Natural killer cell treated with Interleukin-12 subunit alpha and Interleukin-12 subunit beta and Interleukin-15 and Interleukin-18, amount 100 ng/mL, for 72 hours (primary cell): Measurements from ENCODE around the gene TEX48. TPM values are rescaled to one million over a fixed set of nuclear protein-coding genes. Genes with fewer than 3 reads are reported as not detected.

ENCODE experiments used
- ATAC-seq, 2 donors: fragments of 150-1000 bp; cut with Tn5 transposase in 1 of 2; sonication (Bioruptor Pico), chemical (Tn5 transposase) in 1 of 2; 2 replicates each; pipeline ENCODE4 v1.10.0; 2021
- DNase-seq: peaks from one replicate; pipeline ENCODE4 v3.0.0; 2022; ENCODE audit warnings: low spot score
- H3K27ac Mint-ChIP-seq, 2 donors: 1 replicate in 1 of 2; 2 replicates in 1 of 2; pipeline ENCODE4 v1.8.0; 2022; ENCODE audit warnings: mixed read lengths in 2 of 2, mild to moderate bottlenecking in 1 of 2, moderate library complexity in 1 of 2
- H3K27me3 Mint-ChIP-seq, 2 donors: 1 replicate in 1 of 2; 2 replicates in 1 of 2; pipeline ENCODE4 v1.8.0; 2022; ENCODE audit warnings: mixed read lengths in 2 of 2
- H3K36me3 Mint-ChIP-seq: one replicate; pipeline ENCODE4 v1.8.0; 2022; ENCODE audit warnings: mixed read lengths
- H3K4me1 Mint-ChIP-seq, 2 donors: 1 replicate in 1 of 2; 2 replicates in 1 of 2; pipeline ENCODE4 v1.8.0; 2022; ENCODE audit warnings: low read depth in 2 of 2, mixed read lengths in 2 of 2, mild to moderate bottlenecking in 1 of 2
- H3K4me3 Mint-ChIP-seq: one replicate; pipeline ENCODE4 v1.8.0; 2022; ENCODE audit warnings: mixed read lengths
- H3K9me3 Mint-ChIP-seq: 2 replicates; pipeline ENCODE4 v1.8.0; 2022; ENCODE audit warnings: mixed read lengths
- total RNA-seq, 2 donors: library from RNA; stranded (reverse); gene quantifications; one replicate each; pipeline ENCODE4 v1.2.3, GENCODE V29; 2022

Gene TEX48
- total RNA-seq, 2 donors from 2014 or later = not detected

GRCh38 chr9:114688909-114689610 lies 7.1 kb upstream of the TEX48 start:
- H3K9me3 Mint-ChIP-seq = no peaks in the 10 kb centered on the region
- DNase-seq (no peak), ATAC-seq (no peak)
- peaks cover 37 to 86% of the 10 kb centered on the region in 2 donors for H3K4me1 Mint-ChIP-seq
- H3K27ac Mint-ChIP-seq = peak overlapping the region; percentile 75 to 100
- H3K36me3 Mint-ChIP-seq = peaks cover 31% of the 10 kb centered on the region
- H3K4me3 Mint-ChIP-seq = peak overlapping the region; percentile 77
- H3K27me3 Mint-ChIP-seq = no peaks in the 10 kb centered on the region

DNA sequence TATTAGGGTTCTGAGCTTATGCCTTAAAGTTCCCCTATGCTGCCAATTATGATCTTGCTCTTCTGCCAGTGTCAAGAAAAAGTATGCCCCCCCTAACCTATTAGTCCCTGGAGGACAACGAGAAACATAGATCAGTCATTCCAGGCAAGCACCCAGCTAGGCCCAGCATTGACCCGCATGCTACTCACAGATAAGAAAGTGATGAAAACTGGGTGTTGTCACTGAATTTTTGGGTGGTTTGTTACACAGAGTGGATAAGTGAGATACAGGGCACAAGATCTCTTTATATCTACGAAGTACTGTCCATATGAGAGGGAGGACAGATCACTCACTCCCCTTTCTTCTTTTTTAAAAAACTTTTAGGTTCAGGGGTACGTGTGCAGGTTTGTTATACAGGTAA lies 6.4 kb upstream of the TEX48 start:
- Mint-ChIP-seq H3K27me3 (no peaks in the 10 kb centered on the region), H3K4me1 (peaks cover 36 to 81% of the 10 kb centered on the region in 2 donors), H3K4me3 (peak overlapping the region; percentile 8), H3K27ac (peak overlapping the region; percentile 75 to 100), H3K9me3 (no peaks in the 10 kb centered on the region), H3K36me3 (peaks cover 32% of the 10 kb centered on the region)
- ATAC-seq (no peak), DNase-seq (no peak)

GRCh38 chr9:114687034-114687433 lies 5.0 kb upstream of the TEX48 start:
- H3K4me3 Mint-ChIP-seq = peak overlapping the region; percentile 66
- peaks cover 32% of the 10 kb centered on the region for H3K36me3 Mint-ChIP-seq
- peaks cover 32 to 74% of the 10 kb centered on the region in 2 donors for H3K4me1 Mint-ChIP-seq
- peak overlapping the region; percentile 78 to 100 for H3K27ac Mint-ChIP-seq
- DNase-seq (no peak), ATAC-seq (no peak)
- no peaks in the 10 kb centered on the region for H3K9me3 Mint-ChIP-seq
- H3K27me3 Mint-ChIP-seq = no peaks in the 10 kb centered on the region

DNA sequence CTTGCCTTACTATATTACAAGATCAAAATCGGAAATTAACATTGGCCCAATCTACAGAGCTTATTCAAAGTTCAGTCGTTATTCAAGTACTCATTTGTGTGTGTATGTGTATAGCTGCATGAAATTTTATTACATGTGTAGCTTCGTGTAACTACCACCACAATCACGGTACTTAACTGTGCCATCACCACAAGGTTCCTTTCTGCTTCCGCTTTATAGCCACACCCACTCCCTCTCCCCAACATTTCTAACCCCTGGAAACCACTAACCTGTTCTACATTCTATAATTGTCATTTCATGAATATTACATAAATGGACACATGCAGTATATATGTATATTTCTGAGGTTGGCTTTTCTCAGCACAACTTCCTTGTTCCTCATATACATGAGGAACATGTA lies 4.0 kb upstream of the TEX48 start:
- ATAC-seq (peak in 1 of 2 donors; percentile 1), DNase-seq (no peak)
- H3K4me3 Mint-ChIP-seq = peak overlapping the region; percentile 66
- H3K36me3 Mint-ChIP-seq = peaks cover 32% of the 10 kb centered on the region
- peaks cover 0 to 2% of the 10 kb centered on the region in 2 donors for H3K27me3 Mint-ChIP-seq
- H3K9me3 Mint-ChIP-seq = no peaks in the 10 kb centered on the region
- peak overlapping the region; percentile 78 to 100 for H3K27ac Mint-ChIP-seq
- peaks cover 30 to 72% of the 10 kb centered on the region in 2 donors for H3K4me1 Mint-ChIP-seq

DNA sequence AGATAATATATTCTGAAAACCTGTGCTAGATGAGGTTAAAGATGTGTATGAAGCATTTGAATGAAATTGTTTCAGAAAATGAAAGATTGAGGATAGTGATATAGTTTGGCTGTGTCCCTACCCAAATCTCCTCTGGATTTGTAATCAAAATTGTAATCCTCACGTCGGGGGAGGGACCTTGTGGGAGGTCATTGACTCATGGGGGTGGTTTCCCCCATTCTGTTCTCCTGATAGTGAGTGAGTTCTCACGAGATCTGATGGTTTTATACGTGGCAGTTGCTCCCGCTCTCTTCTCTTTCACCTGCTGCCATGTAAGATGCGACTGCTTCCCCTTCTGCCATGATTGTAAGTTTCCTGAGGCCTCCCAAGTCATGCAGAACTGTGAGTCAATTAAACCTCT lies 2.0 kb upstream of the TEX48 start:
- Mint-ChIP-seq H3K4me1 (peaks cover 22 to 53% of the 10 kb centered on the region in 2 donors), H3K27ac (peak overlapping the region; percentile 11 to 67), H3K36me3 (peaks cover 25% of the 10 kb centered on the region), H3K27me3 (peaks cover 0 to 5% of the 10 kb centered on the region in 2 donors), H3K4me3 (peak overlapping the region; percentile 30), H3K9me3 (no peaks in the 10 kb centered on the region)
- DNase-seq = no peak
- ATAC-seq = no peak

DNA sequence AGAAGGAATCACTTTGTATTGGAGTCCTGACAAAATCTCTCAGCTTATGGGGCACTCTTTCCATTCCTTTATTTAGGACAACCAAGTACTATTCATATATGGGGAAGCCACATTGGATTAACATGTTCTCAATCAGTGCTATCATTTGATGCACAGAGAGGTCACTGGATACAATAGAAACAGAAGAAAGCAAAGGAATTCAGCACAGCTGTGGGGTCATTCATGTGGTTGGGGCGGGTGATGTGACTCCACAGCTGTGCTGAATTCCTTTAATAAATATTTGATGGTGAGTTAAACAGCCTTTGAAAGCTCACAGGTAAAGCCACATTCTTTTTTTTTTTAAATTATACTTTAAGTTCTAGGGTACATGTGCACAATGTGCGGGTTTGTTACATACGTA lies 854 bp upstream of the TEX48 start:
- ATAC-seq (no peak), DNase-seq (no peak)
- peaks cover 20% of the 10 kb centered on the region for H3K36me3 Mint-ChIP-seq
- no peak overlapping the region for H3K27ac Mint-ChIP-seq
- H3K9me3 Mint-ChIP-seq = no peaks in the 10 kb centered on the region
- H3K4me3 Mint-ChIP-seq = no peak overlapping the region
- H3K27me3 Mint-ChIP-seq = peaks cover 8 to 9% of the 10 kb centered on the region in 2 donors
- H3K4me1 Mint-ChIP-seq = peaks cover 17 to 41% of the 10 kb centered on the region in 2 donors

GRCh38 chr9:114680259-114681001 lies 1.6 kb downstream of the TEX48 start:
- peaks cover 6% of the 10 kb centered on the region for H3K36me3 Mint-ChIP-seq
- ATAC-seq (no peak), DNase-seq (no peak)
- H3K27ac Mint-ChIP-seq = peak overlapping the region in 1 of 2 donors; percentile 72
- H3K9me3 Mint-ChIP-seq = no peaks in the 10 kb centered on the region
- no peak overlapping the region for H3K4me3 Mint-ChIP-seq
- H3K4me1 Mint-ChIP-seq = peaks cover 8 to 27% of the 10 kb centered on the region in 2 donors
- H3K27me3 Mint-ChIP-seq = peaks cover 19 to 28% of the 10 kb centered on the region in 2 donors

DNA sequence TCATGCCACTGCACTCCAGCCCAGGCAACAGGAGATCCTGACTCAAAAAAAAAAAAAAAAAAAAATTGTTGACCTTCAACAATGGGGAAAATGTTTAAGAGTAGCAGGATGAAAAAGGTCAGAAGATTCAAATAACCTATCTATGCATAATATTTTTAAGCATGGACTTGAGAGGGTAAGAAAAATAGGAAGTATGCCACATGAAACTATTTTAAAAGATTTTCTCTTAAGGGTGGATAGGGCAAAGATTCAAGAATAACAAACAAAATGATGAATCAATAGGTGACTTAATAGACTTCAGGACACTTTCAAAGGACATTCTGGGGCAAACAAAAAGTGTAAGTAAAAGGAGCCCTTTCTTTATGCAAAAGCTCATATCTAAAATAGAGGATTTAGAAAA lies 3.2 kb downstream of the TEX48 start:
- no peak for ATAC-seq
- no peak overlapping the region for H3K4me3 Mint-ChIP-seq
- H3K27me3 Mint-ChIP-seq = peaks cover 27 to 42% of the 10 kb centered on the region in 2 donors
- peaks cover 10 to 25% of the 10 kb centered on the region in 2 donors for H3K4me1 Mint-ChIP-seq
- H3K9me3 Mint-ChIP-seq = no peaks in the 10 kb centered on the region
- H3K27ac Mint-ChIP-seq = no peak overlapping the region
- no peak for DNase-seq
- no peaks in the 10 kb centered on the region for H3K36me3 Mint-ChIP-seq

DNA sequence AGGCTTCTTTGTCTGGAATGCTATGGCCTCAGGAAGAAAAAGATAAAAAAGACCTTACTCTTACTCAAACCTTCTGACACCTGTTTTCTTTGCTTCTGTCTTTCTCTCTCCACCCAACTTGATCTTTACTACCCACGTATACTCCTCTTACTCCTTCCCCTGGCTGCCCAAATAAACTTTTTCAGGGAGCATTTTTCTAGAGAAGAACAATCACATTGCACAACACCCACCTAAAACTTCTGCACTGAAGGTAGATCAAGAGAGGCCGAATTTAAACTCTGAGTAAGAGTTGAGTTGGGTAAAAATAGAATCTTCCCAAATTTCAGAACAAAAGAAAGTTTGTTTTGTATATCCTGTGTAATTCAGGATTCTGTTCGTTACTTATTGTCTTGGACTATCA lies 3.9 kb downstream of the TEX48 start:
- Mint-ChIP-seq H3K4me3 (no peak overlapping the region), H3K27me3 (peaks cover 30 to 42% of the 10 kb centered on the region in 2 donors), H3K9me3 (no peaks in the 10 kb centered on the region), H3K36me3 (no peaks in the 10 kb centered on the region), H3K27ac (no peak overlapping the region), H3K4me1 (peaks cover 10 to 25% of the 10 kb centered on the region in 2 donors)
- DNase-seq = no peak
- ATAC-seq = no peak

DNA sequence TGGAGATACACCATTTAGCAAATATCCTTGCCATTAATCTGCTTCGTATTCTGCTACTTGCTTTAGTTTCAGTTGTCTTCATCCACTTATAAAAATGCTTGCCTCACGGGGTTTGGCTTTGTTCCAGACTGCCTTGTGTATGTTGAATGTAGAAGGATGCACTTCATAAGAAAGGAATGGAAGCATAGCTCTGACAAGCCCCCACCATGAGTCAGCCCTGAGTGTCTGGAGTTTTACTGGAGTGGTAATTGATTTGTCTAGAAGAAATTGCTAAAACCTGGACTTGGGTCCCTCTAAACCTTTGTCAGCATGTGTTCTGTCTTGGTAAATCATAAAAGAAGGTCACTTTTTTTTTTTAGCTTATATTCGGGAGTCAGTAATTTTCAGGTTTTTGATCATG lies 4.6 kb downstream of the TEX48 start:
- Mint-ChIP-seq H3K27me3 (peaks cover 35 to 46% of the 10 kb centered on the region in 2 donors), H3K9me3 (no peaks in the 10 kb centered on the region), H3K4me1 (peaks cover 10 to 20% of the 10 kb centered on the region in 2 donors), H3K4me3 (no peak overlapping the region), H3K27ac (no peak overlapping the region), H3K36me3 (no peaks in the 10 kb centered on the region)
- no peak for DNase-seq
- no peak for ATAC-seq

DNA sequence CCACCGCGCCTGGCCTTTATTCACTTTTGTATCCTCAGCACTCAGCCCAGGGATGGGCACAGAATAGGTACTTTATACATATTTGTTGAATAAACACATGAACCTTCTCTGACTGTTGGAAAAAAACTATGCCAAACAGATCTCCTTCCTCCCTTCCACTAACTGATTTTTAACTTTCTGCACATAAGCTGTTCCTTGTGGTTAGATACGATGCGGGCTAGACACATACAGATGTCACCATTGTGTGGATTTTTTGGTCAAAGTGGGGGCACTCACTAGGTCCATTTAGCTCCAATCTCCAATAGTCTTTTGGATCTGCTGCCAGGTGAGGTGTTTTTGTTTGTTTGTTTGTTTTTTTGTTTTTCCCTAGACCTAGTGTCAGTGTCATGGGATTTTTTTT lies 5.1 kb downstream of the TEX48 start:
- Mint-ChIP-seq H3K4me3 (no peak overlapping the region), H3K4me1 (peaks cover 9 to 19% of the 10 kb centered on the region in 2 donors), H3K9me3 (no peaks in the 10 kb centered on the region), H3K36me3 (no peaks in the 10 kb centered on the region), H3K27me3 (peaks cover 36 to 50% of the 10 kb centered on the region in 2 donors), H3K27ac (no peak overlapping the region)
- ATAC-seq (no peak), DNase-seq (no peak)

DNA sequence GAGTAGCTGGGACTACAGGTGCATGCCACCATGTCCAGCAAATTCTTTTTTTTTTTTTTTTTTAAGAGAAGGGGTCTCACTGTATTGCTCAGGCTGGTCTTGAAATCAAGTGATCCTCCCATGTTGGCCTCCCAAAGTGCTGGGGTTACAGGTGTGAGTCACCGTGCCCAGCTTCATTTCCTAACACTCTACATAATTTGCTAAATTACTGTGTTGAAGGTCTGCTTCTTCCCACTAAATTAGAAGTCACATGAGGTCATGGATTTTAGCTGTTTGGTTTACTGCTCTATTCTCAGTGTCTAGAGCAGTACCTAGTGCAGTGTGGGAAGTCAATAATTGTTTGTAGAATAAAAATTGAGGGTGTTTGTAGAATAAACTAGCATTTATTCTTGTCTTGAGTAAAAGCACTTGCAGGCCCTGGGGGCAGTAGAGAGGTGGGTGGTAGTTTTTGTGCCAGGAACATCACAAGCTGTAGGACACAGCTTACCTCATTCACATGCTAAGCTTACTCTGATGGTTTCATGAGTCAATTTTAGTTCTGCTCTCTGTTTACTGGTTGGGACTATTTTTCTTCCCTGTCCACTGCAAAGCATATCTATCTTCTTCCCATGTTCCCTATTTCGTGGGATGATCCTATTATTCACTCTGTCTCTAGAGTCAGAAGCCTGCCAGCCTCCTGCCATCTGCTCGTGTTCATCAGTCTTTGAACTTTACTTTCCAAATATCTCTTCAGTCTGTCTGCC lies 7.0 kb downstream of the TEX48 start:
- ATAC-seq = no peak
- peaks cover 36 to 60% of the 10 kb centered on the region in 2 donors for H3K27me3 Mint-ChIP-seq

GRCh38 chr9:114674076-114674797 lies 7.8 kb downstream of the TEX48 start:
- Mint-ChIP-seq H3K36me3 (no peaks in the 10 kb centered on the region), H3K4me3 (no peak overlapping the region), H3K4me1 (peaks cover 3 to 11% of the 10 kb centered on the region in 2 donors), H3K27ac (no peak overlapping the region), H3K27me3 (peaks cover 33 to 60% of the 10 kb centered on the region in 2 donors), H3K9me3 (no peaks in the 10 kb centered on the region)
- ATAC-seq = no peak
- no peak for DNase-seq

More for the DNA sequence above, 7.0 kb downstream of the TEX48 start:
- Mint-ChIP-seq H3K9me3 (no peaks in the 10 kb centered on the region), H3K4me3 (no peak overlapping the region), H3K36me3 (no peaks in the 10 kb centered on the region), H3K27ac (no peak overlapping the region), H3K4me1 (peaks cover 3 to 11% of the 10 kb centered on the region in 2 donors)
- DNase-seq = no peak
